Activated CD4-positive, alpha-beta T cell treated with anti-CD3 and anti-CD28 coated beads for 48 hours (primary cell): Measurements from ENCODE around the gene PTDSS2.
A peak's percentile ranks its signal among the peaks of the same experiment; 100 is the strongest.
"Not testable (repeated sequence)": the region's sequence is repeated elsewhere in the genome, so short reads cannot be mapped to it uniquely, and the experiment has no call there.

ENCODE experiments used
- DNase-seq: peaks from one replicate; pipeline ENCODE4 v3.0.0-alpha.2; 2020

Gene PTDSS2

DNA sequence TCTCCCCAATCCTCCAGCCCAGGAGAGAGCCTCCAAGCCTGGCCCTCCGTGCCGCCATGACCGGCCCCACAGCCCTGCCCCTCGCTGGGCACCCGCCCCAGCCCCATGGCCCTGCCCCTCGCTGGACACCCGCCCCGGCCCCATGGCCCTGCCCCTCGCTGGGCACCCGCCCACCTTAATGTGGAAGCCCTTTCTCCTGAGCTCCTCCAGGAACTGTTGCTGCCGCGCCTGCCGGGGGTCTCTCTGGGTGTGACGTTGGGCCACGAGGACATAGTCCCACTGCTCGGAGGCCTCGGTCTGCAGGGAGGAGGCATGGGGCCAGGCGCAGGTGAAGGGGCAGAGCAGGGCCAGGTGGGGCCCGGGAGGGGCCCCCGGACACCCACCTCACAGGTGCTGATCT, 16.4 kb upstream of the PTDSS2 start:
- DNase-seq = no peak

DNA sequence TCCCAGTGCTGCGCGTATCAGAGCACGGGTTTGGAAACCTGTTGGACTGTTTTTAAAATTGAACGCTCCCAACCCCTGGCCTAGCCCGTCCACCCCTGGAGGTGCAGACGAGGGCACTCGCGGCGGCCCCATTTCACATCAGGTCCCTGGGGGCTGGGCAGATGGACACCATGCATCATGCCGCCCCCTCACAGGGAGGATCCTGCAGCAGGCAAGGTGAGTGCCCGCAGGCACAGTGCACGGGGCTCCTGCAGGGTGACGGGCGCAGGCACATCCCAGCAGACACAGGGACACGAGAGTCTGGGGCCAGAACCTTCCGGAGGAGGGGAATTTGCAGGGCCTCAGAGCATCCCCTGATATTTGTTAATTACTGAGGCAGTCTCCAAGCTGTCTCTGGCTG, 15.6 kb upstream of the PTDSS2 start:
- no peak for DNase-seq

DNA sequence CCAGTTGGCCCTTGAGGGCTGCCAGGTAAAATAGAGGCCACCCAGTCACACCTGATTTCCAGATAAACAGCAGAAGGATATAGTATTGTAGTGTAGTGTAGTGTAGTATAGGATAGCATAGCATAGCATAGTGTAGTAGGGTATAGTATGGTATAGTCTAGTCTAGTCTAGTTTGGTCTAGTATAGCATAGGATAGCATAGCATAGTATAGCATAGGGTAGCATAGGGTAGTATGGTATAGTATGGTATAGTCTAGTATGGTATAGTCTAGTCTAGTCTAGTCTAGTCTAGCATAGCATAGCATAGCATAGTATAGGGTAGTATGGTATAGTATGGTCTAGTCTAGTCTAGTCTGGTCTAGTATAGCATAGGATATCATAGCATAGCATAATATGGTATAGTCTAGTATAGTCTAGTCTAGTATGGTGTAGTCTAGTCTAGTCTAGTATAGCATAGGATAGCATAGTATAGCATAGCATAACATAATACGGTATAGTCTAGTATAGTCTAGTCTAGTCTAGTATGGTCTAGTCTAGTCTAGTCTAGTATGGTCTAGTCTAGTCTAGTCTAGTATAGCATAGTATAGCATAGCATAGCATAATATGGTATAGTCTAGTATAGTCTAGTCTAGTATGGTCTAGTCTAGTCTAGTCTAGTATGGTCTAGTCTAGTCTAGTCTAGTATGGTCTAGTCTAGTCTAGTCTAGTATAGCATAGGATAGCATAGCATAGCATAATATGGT, 14.9 kb upstream of the PTDSS2 start:
- DNase-seq = not testable (repeated sequence)

DNA sequence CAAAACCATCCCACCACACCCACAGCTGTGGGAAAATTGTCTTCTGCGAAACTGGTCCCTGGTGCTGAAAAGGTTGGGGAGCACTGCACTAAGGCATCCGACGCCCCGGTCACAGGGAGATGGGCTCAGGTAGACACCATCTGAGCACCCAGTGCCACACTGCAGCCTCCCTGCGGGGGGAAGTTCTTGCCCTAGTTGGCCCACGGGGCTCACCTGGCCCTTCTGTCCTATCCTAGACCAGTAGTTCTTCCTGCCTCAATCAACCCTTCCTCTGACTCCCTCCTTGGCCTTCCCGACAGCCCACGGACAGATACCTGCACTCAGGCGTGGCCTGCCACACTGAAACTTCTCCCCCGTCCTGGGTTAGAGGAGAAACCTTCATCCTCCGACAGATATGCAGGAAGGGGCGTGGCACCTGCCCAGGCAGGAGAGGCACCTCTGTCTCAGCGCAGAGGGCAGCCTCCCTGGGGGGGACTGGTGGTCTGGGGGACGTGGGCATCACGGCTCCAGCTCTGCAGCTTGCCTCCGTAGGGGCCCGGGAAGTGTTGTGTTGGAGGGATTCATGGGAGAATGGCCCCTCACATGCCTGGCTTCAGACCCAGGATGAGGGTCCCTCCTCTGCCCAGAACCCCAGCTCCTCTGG, 12.7 kb upstream of the PTDSS2 start:
- DNase-seq = no peak

DNA sequence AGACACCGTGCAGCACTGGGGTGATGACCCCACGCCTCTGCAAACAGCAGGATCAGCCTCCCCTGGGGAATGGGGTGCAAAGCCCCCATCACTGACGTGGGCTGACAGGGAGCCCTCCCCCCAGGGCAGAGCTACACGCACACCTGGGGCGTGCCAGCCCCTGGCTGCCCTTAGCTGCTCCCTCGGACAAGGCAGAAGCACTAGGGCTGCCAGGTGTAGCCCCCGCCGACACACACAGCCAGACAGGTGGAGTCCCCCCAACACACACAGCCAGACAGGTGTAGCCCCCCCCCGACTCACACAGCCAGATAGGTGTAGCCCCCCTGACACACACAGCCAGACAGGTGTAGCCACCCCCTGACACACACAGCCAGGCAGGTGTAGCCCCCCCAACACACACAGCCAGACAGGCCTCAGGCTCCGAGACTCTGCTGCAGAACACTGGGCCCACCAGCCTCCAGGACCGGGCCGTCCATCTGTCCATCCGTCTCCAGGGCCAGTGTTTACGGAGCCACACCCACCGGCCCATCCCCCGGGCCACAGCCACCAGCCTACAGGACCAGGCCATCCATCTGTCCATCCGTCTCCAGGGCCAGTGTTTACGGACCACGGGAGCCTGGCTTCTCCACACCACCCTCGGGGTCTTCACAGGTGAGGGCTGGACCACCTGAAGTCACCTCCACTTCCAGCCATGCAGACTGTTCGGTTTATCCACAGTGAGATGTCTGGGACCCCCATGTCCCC, 11.8 kb upstream of the PTDSS2 start:
- DNase-seq = no peak

DNA sequence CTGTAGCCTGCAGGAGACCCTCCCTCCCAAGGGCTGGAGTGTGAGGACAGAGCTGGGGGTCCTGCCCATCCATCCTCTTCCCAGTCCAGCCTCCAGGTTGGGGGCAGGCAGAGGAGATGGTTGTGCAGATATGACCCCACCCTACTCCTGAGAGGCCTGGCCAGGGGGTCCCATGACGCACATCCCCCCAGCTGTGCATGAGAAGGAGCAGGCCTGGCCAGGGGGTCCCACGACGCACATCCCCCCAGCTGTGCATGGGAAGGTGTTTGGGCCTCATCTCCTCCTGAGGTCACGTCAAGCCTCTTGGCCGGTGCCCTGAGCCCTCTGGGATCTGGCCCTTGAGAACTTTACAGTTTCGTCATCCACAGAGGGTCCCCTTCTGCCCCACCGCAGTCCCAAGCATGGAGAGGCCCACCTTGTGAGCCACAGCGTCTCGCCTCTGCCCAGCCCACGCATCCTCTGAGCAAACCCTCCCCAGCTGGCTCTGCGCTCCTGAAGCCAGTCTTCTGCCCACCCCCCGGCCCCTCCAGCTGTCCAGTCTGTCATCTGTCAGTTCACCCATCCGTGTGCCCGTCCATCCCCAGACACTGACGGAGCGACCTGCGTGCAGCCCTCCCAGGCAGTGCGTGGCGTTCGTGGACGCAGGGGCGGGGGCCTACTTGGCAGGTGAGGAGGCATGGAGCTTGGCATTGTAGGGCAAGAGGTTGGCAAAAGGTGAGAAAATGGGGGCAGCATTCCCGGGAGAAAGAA, 10.6 kb upstream of the PTDSS2 start:
- DNase-seq = no peak

DNA sequence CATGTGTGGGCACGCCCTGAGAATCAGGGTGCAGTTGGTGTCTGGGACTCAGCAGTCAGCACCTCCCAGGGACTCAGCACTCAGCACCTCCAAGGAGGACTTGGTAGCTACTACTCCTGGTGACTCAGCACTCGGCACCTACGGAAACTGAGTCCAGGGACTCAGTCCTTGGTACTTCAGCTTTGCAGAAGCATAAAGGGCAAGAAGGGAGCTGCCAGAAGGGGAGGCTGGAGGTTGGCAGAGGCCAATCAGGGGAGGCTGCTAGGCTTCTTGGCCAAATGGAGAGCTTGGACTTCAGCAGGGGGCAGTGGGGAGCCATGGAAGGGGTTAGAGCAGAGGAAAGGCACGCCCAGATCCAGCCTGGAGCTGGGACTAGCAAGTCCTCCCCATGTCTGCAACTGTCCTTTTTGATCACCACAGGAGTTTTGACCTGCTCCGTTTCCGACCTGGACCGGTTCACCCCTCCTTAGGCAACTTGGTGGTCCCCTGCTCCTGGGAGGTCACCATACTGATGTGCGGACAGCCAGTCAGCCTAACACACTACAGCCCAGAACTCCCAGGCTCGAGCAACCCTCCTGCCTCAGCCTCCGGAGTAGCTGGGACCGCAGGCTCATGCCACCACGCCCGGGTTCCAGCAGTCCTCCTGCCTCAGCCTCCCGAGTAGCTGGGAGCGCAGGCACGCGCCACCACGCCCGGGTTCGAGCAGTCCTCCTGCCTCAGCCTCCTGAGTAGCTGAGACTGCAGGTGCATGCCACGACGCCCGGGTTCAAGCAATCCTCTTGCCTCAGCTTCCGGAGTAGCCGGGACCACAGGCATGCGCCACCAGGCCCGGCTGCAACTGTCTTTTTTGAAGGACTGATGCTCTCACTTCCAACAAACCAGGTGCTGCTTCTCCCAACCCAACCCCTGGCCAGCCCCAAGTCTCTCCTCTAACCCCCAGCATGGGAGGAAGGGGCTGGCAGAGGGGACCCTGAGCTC, 9.7 kb upstream of the PTDSS2 start:
- peak; percentile 32 for DNase-seq

DNA sequence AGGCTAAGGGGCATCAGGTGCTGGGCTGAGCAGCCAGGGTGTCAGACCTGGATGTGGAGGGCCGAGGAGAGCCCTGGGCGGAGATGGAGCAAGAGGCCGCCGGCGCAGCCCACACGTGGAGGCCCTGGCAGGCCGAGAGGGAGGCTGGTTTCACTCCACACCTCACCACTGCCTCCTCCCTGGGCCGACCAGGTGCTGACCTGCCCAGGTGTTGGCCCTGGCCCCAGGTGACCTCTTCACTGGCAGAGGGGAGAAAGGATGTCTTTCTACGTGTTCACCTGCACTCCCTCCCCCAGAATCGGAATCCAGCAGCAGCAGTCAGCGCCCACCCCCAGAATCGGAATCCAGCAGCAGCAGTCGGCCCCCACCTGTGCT, 9.0 kb upstream of the PTDSS2 start:
- DNase-seq = no peak

DNA sequence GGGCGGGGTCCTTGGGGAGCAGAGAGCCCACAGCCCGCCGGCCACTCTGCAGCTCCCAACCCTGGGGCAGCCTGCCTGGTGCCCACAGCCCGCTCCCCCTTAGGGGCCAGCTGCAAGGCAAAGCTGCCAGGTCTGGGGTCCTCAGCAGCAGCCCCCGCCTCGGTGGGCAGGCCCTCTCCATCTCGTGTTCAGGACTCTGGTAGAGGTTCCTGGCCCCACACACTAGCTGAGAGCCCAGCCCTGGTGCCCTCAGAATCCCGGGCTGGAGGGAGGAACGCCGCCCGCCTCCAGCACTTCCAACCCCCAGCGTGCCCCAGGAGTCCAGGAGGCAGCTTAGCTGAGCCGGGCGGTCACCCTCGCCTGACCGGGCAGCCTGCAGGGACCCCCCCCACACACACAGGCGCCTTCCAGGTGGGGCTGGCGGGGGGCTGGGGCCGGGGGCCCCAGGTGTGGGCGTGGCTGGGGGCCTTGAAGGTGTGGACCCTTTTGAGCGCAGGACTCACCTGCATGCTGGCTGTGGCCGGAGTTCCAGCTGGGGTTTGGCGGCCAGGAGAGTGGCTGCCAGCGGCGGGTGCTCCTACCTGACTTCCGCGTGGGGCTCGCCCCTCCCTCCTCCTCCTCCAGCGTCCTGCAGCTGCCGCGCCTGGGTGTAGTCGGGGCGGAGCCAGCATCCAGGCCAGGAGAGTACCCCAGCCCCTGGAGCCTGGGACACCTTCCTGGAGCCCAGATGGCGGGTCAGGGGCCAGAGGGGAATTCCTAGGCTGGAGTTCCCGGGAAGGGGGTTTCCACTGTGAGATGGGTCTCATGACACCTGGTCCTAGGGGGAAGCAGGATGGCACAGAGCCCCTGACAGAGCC, 8.4 kb upstream of the PTDSS2 start, which contains the start of gene ANO9:
Gene ANO9 (minus strand): TSS at position 594 of the 857 bp plus-strand sequence. CDS start 85 bp downstream, at position 509.
- DNase-seq = peak; percentile 76

DNA sequence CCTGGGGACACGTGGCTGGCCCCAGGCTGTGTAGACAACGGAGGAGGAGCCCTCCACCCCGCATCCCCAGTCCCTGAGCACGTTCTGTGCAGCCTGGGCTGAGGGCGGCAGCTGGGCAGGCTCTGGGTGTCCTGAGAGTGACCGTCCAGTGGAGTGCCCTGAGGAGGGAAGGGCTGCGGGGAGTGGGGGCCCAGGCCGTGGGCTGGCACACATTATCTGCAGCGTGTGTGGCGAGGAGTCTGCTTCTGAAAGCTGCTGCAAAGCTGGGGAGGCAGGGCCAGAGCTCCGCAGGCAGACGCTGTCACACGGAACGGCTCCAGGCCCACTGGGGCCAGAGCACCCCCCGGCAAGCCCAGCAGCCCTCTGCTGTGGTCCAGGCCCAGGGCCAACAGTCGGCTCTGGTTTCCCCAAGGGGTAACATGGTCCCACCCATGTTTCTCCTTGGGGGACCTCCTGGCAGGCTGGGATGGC, 7.4 kb upstream of the PTDSS2 start:
- no peak for DNase-seq

DNA sequence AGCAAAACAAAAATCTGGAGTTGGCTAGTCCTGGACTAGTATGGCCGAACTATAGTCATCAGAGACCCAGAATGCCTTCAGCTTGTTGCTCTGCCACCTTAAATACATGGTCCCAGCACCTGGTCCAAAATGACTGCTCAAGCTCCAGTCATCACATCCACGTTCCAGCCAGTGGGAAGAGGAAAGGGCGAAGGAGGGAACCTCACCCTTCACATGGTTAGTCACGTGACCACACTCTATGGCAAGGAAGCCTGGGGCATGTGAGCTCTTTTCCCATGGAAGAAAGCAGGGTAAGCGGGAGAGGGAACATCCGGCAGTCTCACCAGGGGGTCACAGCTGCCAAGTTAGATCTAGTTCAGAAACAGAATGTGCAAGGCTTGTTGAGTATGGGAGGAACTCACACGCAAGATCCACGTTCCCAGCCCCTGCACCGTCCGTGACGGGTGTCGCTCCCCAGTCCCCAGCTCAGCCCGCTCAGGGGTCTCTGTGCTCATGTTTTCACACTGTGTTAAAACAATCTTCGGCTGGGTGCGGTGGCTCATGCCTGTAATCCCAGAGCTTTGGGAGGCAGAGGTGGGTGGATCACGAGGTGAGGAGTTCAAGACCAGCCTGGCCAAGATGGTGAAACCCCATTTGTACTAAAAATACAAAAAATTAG, 6.4 kb upstream of the PTDSS2 start:
- DNase-seq = no peak

DNA sequence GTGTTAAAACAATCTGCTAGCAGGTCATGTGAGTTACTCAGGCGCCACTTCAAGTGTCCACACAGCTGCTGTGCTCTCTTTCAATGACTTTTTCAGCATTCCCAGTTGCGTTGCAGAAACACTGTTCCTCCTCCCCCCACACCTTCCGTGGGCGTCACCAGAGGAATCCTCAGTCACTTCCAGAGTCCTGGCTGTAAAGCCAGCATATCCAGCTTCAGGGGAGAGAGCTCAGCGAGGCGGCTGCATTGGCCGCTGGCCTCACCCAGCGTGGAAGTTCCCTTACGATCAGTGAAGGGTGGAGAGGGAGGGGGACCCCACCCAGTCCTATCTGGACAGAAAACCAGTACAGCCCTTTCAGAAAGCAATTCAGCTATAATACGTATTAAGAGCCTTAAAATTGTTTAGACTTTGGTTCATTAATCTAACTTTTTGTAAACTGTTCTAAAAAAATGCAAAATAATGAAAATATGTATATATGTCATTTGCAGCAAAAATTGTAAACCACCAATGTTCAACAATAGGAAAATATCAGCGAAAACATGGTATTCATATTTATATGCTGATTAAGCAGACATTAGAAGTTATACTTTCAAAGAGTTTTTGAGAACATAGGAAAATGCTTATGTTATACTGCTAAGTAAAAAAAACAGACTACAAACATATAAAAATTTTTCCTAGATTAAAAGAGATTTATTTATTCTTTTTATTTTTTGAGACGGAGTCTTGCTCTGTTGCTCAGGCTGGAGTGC, 5.5 kb upstream of the PTDSS2 start:
- DNase-seq = no peak

DNA sequence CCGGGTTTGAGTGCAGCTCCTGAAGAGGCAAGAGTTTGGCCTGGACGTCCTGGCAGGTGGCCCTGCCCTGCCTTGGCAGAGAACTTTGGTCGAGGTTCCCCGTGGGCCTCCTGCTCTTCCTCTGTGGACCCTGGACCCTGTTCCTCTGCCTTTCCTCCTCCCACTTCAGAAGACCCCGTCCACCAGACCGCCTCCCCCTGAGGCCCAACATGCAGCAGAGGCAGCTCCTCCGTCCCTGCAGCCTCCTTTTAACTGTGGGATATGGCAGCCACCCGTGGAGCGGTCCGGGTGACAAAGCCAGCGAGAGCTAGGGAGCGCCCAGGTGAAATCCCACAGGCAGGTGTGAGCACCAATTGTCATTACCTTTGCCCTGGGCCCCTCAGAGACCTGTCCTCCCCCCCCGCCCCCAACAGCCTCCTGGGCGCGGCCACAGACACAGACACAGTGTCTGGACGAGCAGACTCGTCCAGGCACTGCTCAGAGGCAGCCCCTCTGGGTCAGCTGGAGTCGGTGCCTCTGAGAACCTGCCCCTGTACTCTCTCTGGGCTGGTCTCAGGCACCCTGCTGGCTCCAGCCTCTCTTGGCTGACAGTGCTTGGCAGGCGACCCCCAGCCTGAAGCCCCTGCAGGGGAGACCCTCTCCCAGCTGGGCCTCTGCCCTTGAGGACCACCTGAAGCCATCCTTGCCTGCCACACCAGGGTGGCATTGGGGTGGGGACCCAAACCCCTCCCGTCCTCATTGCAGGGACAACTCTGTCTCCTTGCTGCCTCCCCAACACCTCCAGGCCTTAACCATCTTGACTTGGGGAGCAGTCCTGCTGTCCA, 4.1 kb upstream of the PTDSS2 start:
- DNase-seq = no peak

DNA sequence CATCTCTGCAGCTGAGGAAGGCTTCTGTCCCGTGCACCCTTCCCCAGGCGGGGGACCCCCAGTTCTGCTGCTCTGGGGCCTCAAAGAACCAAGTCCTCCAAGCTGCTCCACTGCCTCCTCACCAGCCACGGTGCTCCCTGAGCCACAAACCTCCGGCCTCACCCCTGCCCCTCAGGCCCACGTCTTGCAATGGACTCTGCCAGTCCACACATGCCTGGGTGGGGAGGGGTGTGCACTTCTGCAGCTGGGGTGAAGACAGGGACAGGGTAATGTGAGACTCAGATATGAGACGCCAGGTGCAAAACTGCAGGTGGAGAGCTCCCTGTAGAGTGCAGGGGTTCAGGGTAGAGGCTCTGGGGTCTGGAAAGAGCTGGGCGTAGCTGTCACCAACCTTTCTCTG, 3.2 kb upstream of the PTDSS2 start:
- DNase-seq = no peak

DNA sequence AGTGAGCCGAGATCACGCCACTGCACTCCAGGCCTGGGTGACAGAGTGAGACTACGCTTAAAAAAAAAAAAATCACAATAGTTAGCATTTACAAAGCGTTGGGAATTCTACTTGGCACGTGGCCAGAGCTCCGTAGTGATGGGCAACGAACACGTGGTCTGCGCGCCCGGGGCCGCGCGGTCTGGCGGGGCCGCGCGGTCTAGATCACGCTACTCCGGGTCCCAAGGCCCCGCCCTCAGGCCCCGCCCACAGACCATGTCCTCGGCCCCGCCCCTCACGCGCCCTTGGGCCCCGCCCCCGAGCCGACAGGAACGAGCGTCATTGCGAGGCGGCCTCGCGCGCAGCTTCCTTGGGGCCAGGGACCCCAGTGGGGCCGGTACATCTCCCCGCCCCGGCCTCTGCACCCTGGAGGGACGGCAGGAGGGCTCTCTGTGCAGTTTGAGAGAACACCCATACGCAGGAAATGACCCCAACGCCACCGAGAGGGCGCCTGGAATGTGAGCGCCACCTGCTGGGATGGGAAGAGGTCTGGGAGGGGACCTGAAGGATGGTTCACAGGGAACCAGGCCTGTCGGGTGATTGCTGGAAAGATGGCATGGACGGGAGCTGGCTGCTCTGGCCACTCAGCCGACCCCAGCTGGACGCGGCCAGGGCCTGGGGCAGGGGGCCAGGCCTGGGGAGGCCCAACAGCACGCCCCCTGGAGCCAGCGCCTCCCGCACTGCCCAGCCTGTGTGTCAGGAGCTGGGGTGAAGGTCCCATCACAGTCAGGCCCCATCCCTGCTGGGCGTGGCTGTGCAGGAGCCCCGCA, 2.0 kb upstream of the PTDSS2 start:
- peak; percentile 98 for DNase-seq

DNA sequence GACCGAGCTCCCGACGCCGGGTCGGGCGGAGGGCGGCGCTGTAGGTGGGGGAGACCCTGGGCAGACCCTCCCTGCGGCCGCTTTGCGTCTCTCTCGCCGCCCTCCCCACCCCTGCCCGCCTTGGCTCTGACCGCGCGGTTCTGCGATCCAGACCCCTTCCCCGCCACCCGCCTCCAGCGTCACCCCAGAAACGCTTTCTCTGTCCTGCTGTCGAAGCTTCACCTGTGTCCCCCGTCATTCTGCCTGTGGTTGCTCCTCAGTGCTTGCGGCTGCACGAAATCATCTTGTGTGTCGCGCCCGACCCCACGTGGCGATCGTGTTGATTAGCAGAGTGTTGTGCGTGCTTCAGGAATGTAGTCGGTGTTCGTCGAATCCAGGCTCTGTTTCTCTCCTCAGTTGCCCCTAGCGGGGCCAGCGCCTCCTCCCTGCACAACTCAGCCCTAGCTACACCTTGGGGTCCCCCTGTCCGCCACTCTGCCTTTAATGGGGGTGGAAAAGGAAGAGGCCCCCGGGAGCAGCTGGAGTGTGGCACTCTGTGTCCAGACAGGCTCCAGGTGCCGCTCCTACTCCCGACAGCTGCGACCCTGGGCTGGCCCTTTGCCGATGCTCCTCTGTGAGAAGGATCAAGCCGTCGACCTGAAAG, 851 bp downstream of the PTDSS2 start:
- DNase-seq = peak; percentile 80

DNA sequence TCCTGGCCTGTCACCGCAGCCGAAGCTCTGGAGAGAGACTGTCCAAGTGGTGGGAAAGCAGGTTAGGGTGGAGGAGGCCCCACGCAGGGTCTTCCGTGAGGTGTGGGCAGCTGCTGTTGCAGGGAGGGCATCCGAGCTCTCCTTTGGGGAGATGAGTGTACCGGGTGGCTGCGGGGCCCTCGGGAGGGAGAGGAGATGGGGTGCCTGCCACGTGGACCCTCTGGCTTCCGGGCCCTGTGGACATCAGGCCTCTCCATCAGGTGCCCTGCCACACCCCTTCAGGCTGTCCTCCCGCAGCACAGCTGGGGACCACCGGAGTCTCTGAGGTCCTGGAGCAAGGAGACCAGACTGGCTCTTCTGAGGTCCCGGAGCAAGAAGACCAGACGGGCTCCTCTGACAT, 1.7 kb downstream of the PTDSS2 start:
- no peak for DNase-seq
